ENCODE measurements around the gene HIVEP3. TPM values are rescaled to one million over a fixed set of nuclear protein-coding genes. Genes with fewer than 3 reads are reported as not detected.

The HIVEP3 gene
- polyA plus RNA-seq, 1 of the 3 experiments (the other 2 are of a cell fraction) = 6.4 TPM

DNA sequence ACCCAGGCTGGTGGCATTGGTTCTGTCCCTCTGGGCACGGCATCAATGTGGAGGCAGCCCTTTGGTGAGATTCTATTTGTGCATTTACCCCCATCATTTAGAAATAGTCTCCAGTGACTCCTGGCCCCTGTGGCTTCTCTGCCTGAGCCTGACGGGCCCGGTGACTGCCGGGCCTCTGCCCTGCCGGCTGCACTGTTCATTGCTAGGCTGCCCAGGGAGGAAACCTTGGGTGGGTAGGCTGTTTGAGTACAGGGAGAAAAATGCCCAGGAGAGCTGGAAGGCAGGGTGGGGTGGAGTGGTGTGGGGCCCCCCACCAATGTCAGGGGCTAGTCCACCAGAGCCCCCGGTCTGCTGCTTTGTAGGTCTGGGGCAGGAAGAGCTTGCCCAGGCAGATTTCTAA lies 410.9 kb downstream of the HIVEP3 start:
- H3K4me2 ChIP-seq = no peak overlapping the region

DNA sequence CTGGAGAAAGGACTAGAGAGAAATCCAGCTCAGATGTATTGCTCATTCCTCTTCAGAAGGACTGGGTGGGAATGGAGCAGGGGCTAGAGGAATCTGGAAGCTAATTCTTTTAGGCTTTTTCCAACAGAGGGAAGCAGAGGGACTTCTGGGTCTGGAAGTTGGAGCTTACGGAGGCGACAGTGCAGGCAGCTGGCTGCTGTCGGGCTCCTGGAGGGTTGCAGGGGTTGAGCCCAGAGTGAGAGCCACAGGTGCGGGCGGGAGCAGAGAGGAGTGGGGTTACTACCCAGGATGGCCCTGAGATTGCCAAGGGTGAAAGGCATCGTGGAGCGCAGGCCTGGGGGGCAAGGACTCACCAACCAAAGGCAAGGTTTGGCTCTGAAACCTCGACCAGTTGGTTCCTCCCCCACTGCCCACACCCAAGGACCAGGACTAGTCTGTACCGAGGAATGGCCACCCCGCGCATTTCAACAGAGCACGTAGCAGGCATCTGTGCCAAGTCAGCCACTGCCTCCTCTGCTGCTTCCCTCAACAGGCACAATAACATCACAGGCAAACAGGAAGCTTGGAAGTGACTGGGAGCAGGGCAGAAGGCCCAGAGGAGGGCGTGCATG lies 411.5 kb downstream of the HIVEP3 start:
- ChIA-PET POLR2A (interaction anchor here (0.5 kb wide), 1 partner anchor 23 kb away, joined by 3 read pairs; no protein-coding TSS in a partner anchor), CTCF (interaction anchor here (0.5 to 2.0 kb wide), 7 partner anchors 9 to 1340 kb away, joined by 3 to 9 read pairs (median 3); no protein-coding TSS in a partner anchor)
- 97% methylated on average over 9 of the region's 13 CpGs for WGBS (ENCODE audit: low lambda C conversion rate)
- Histone ChIP-seq H3K9ac (no peak overlapping the region), H3K4me2 (no peak overlapping the region), H3K36me3 (replicated peaks in 1 of 2; ENCODE audit: control insufficient read depth in 1 of 2, insufficient read depth in 2 of 2, low read length in 1 of 2) (no peaks in the 10 kb centered on the region), H3K27me3 (ENCODE audit: insufficient read depth) (no peaks in the 10 kb centered on the region), H3K79me2 (ENCODE audit: insufficient read depth) (no peaks in the 10 kb centered on the region), H3K4me1 (ENCODE audit: control insufficient read depth in 1 of 2, insufficient read depth in 2 of 2, low read depth in 1 of 2, low read length in 1 of 2) (peaks cover 0 to 57% of the 10 kb centered on the region in 2 experiments; a peak in 2 of 4 replicates), H2AFZ (ENCODE audit: low read depth) (no peak overlapping the region), H3K27ac (ENCODE audit: low read depth in 2 of 2, low read length in 1 of 2) (no peak overlapping the region; a peak in 1 of 4 replicates), H3K4me3 (ENCODE audit: low read depth in 2 of 2, low read length in 1 of 2) (no peak overlapping the region), H3K9me3 (no peaks in the 10 kb centered on the region), H3K9me2 (no peaks in the 10 kb centered on the region), H3F3A (replicated peaks; ENCODE audit: insufficient read depth) (peaks cover 7% of the 10 kb centered on the region), H4K20me1 (ENCODE audit: insufficient read depth) (no peaks in the 10 kb centered on the region)
- TF ChIP-seq SMC3 (IDR thresholded peaks at IDR 0.05; ENCODE audit: low read depth, low read length) (no peak), ELF1 (IDR thresholded peaks at IDR 0.05) (no peak), NRF1 (IDR thresholded peaks at IDR 0.05; ENCODE audit: low read depth, low read length) (no peak), MEF2A (IDR thresholded peaks at IDR 0.05; ENCODE audit: borderline replicate concordance, low read depth) (no peak)
- TF ChIP-seq, protein P1, sequence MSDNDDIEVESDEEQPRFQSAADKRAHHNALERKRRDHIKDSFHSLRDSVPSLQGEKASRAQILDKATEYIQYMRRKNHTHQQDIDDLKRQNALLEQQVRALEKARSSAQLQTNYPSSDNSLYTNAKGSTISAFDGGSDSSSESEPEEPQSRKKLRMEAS (IDR thresholded peaks at IDR 0.05; ENCODE audit: low read depth) = no peak
- DNase-seq = no peak

More for the DNA sequence above, 410.9 kb downstream of the HIVEP3 start:
- ChIA-PET POLR2A (no interaction called here), CTCF (interaction anchor here (0.7 to 2.0 kb wide), 6 partner anchors 9 to 240 kb away, joined by 3 to 9 read pairs (median 4); no protein-coding TSS in a partner anchor)
- H4K20me1 ChIP-seq (ENCODE audit: insufficient read depth) = no peaks in the 10 kb centered on the region
- no peak for DNase-seq
- no peak overlapping the region; a peak in 1 of 4 replicates for H3K27ac ChIP-seq (ENCODE audit: low read depth in 2 of 2, low read length in 1 of 2)
- H3K27me3 ChIP-seq (ENCODE audit: insufficient read depth) = no peaks in the 10 kb centered on the region
- peaks cover 0 to 51% of the 10 kb centered on the region in 2 experiments; a peak in 2 of 4 replicates for H3K4me1 ChIP-seq (ENCODE audit: control insufficient read depth in 1 of 2, insufficient read depth in 2 of 2, low read depth in 1 of 2, low read length in 1 of 2)
- H3F3A ChIP-seq (replicated peaks; ENCODE audit: insufficient read depth) = peaks cover 7% of the 10 kb centered on the region
- TF ChIP-seq, protein P1 (IDR thresholded peaks at IDR 0.05; ENCODE audit: low read depth) = no peak
- TF ChIP-seq NFIC (IDR thresholded peaks at IDR 0.05; ENCODE audit: borderline replicate concordance) (no peak), SIN3A (IDR thresholded peaks at IDR 0.05; ENCODE audit: borderline replicate concordance, low read depth, low read length) (no peak), FOXJ3 (CRISPR knock-in tag; IDR thresholded peaks at IDR 0.05) (no peak), POLR2AphosphoS5 (IDR thresholded peaks at IDR 0.05; ENCODE audit: low read depth, low read length) (no peak), TAF1 (IDR thresholded peaks at IDR 0.05; ENCODE audit: borderline replicate concordance, low read depth, low read length) (no peak), NRF1 (IDR thresholded peaks at IDR 0.05; ENCODE audit: low read depth, low read length) (no peak), CHD2 (IDR thresholded peaks at IDR 0.05; ENCODE audit: low read length, partially characterized antibody) (no peak), TEAD4 (IDR thresholded peaks at IDR 0.05; ENCODE audit: borderline replicate concordance, insufficient read depth) (no peak), RXRA (IDR thresholded peaks at IDR 0.05; ENCODE audit: borderline replicate concordance, low read depth) (no peak), RCOR1 (IDR thresholded peaks at IDR 0.05; ENCODE audit: low read length) (no peak)
- TF ChIP-seq, protein P2, sequence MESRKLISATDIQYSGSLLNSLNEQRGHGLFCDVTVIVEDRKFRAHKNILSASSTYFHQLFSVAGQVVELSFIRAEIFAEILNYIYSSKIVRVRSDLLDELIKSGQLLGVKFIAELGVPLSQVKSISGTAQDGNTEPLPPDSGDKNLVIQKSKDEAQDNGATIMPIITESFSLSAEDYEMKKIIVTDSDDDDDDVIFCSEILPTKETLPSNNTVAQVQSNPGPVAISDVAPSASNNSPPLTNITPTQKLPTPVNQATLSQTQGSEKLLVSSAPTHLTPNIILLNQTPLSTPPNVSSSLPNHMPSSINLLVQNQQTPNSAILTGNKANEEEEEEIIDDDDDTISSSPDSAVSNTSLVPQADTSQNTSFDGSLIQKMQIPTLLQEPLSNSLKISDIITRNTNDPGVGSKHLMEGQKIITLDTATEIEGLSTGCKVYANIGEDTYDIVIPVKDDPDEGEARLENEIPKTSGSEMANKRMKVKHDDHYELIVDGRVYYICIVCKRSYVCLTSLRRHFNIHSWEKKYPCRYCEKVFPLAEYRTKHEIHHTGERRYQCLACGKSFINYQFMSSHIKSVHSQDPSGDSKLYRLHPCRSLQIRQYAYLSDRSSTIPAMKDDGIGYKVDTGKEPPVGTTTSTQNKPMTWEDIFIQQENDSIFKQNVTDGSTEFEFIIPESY (IDR thresholded peaks at IDR 0.05; ENCODE audit: borderline replicate concordance, low read depth) = no peak
- TF ChIP-seq, protein P3, sequence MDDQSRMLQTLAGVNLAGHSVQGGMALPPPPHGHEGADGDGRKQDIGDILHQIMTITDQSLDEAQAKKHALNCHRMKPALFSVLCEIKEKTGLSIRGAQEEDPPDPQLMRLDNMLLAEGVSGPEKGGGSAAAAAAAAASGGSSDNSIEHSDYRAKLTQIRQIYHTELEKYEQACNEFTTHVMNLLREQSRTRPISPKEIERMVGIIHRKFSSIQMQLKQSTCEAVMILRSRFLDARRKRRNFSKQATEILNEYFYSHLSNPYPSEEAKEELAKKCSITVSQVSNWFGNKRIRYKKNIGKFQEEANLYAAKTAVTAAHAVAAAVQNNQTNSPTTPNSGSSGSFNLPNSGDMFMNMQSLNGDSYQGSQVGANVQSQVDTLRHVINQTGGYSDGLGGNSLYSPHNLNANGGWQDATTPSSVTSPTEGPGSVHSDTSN (IDR thresholded peaks at IDR 0.05) = no peak
- WGBS (ENCODE audit: low lambda C conversion rate) = 94% methylated on average over 2 of the region's 6 CpGs
- H2AFZ ChIP-seq (ENCODE audit: low read depth) = no peak overlapping the region
- no peak overlapping the region for H3K9ac ChIP-seq
- H3K79me2 ChIP-seq (ENCODE audit: insufficient read depth) = no peaks in the 10 kb centered on the region
- no peak overlapping the region for H3K4me3 ChIP-seq (ENCODE audit: low read depth in 2 of 2, low read length in 1 of 2)
- no peaks in the 10 kb centered on the region for H3K36me3 ChIP-seq (replicated peaks in 1 of 2; ENCODE audit: control insufficient read depth in 1 of 2, insufficient read depth in 2 of 2, low read length in 1 of 2)
- no peaks in the 10 kb centered on the region for H3K9me3 ChIP-seq
- no peaks in the 10 kb centered on the region for H3K9me2 ChIP-seq
